NOMO-1 (cell line): ENCODE measurements around the gene APLF.
"Not testable (repeated sequence)": the region's sequence is repeated elsewhere in the genome, so short reads cannot be mapped to it uniquely, and the experiment has no call there.

Experiments used
- DNase-seq, 2 experiments: peaks; one replicate each; lab custom pipeline; 2025; ENCODE audit not compliant: unreplicated experiment in 2 of 2; lab: John Stamatoyannopoulos, UW

Gene APLF

GRCh38 chr2:68521037-68521436 is 53.7 kb downstream of the APLF start:
- no peak for DNase-seq

- DNase-seq, result not testable (repeated sequence)
Measured at GRCh38 chr2:68526943-68527342, 59.6 kb downstream of the APLF start.

GRCh38 chr2:68527343-68528081 is 60.1 kb downstream of the APLF start:
- not testable (repeated sequence) for DNase-seq

GRCh38 chr2:68529156-68529555 is 61.8 kb downstream of the APLF start:
- not testable (repeated sequence) for DNase-seq

GRCh38 chr2:68529651-68530050 is 62.3 kb downstream of the APLF start:
- not testable (repeated sequence) for DNase-seq

- DNase-seq, result peak in 1 of 2 experiments; percentile 38
Measured at GRCh38 chr2:68536000-68536399, 68.6 kb downstream of the APLF start.

- no peak for DNase-seq
Measured at GRCh38 chr2:68537011-68537410, 69.6 kb downstream of the APLF start.

- peak; percentile 42 to 75 for DNase-seq
Measured at GRCh38 chr2:68537809-68538208, 70.4 kb downstream of the APLF start.

- DNase-seq, result no peak
Measured at GRCh38 chr2:68544811-68545210, 77.4 kb downstream of the APLF start.

GRCh38 chr2:68548396-68548795 is 81.0 kb downstream of the APLF start:
- no peak for DNase-seq

GRCh38 chr2:68553098-68553497 is 85.7 kb downstream of the APLF start:
- DNase-seq, result no peak

- DNase-seq, result not testable (repeated sequence)
Measured at GRCh38 chr2:68555425-68556206, 88.2 kb downstream of the APLF start.

GRCh38 chr2:68556381-68556780 is 89.0 kb downstream of the APLF start:
- no peak for DNase-seq

- DNase-seq, result no peak
Measured at GRCh38 chr2:68558576-68558975, 91.2 kb downstream of the APLF start.

GRCh38 chr2:68559692-68560091 is 92.3 kb downstream of the APLF start:
- no peak for DNase-seq

GRCh38 chr2:68560545-68560944 is 93.2 kb downstream of the APLF start:
- no peak for DNase-seq

- DNase-seq, result no peak
Measured at GRCh38 chr2:68561372-68561771, 94.0 kb downstream of the APLF start.

- no peak for DNase-seq
Measured at GRCh38 chr2:68562934-68563333, 95.5 kb downstream of the APLF start.

GRCh38 chr2:68564426-68564825 is 97.0 kb downstream of the APLF start:
- DNase-seq, result no peak

- no peak for DNase-seq
Measured at GRCh38 chr2:68565273-68565672, 97.9 kb downstream of the APLF start.

- DNase-seq, result no peak
Measured at GRCh38 chr2:68565858-68566257, 98.5 kb downstream of the APLF start.

GRCh38 chr2:68566362-68566761 is 99.0 kb downstream of the APLF start:
- DNase-seq, result no peak
